Panc1 (cell line): ENCODE data around the gene GABRG3.

Source experiments
- CTCF ChIP-seq: fragments of 450-650 bp; IDR thresholded peaks from 2 replicates; pipeline ENCODE4 v1.5.1; 2017; ENCODE audit warnings: mild to moderate bottlenecking
- POLR2AphosphoS5 ChIP-seq: IDR thresholded peaks from 2 replicates; pipeline ENCODE4 v1.6.1; 2012; ENCODE audit warnings: mild to moderate bottlenecking, low read depth, low read length, moderate library complexity
- REST ChIP-seq, 2 experiments: IDR thresholded peaks; 2 replicates each; pipeline ENCODE4 v1.6.1; 2011 to 2012; ENCODE audit warnings: low read depth in 2 of 2, control low read depth in 1 of 2, low read length in 1 of 2, mild to moderate bottlenecking in 1 of 2, moderate library complexity in 1 of 2; ENCODE audit not compliant: insufficient read depth in 1 of 2
- SIN3A ChIP-seq: IDR thresholded peaks from 2 replicates; pipeline ENCODE4 v1.6.1; 2012; ENCODE audit warnings: low read depth, mild to moderate bottlenecking, low read length, moderate library complexity, borderline replicate concordance; ENCODE audit not compliant: insufficient read depth

- TF ChIP-seq SIN3A (no peak), CTCF (no peak), POLR2AphosphoS5 (no peak), REST (IDR thresholded peaks at IDR 0.05; ENCODE audit: insufficient read depth in 1 of 2, low read depth in 2 of 2, low read length in 1 of 2) (no peak)
These were observed 195.9 kb downstream of the GABRG3 start for GRCh38 chr15:27166917-27167316.
